Stimulated activated CD4-positive, alpha-beta T cell treated with anti-CD3 and anti-CD28 coated beads, Interleukin-1b, Interleukin-23, amount 100 ng/mL, for 24 hours (primary cell): Measurements from ENCODE around the gene ZFYVE1.
"Not testable (repeated sequence)": the region's sequence is repeated elsewhere in the genome, so short reads cannot be mapped to it uniquely, and the experiment has no call there.

Experiments used
- DNase-seq, 4 experiments: peaks; one replicate each; pipeline ENCODE4 v3.0.0-alpha.2; 2020; ENCODE audit warnings: low read depth in 4 of 4, low spot score in 1 of 4

The ZFYVE1 gene

GRCh38 chr14:73003681-73004080 lies 23.2 kb downstream of the ZFYVE1 start:
- no peak for DNase-seq

GRCh38 chr14:73000073-73000472 lies 26.8 kb downstream of the ZFYVE1 start:
- no peak for DNase-seq

- no peak for DNase-seq
These were observed 27.6 kb downstream of the ZFYVE1 start for GRCh38 chr14:72999316-72999715.

GRCh38 chr14:72998252-72998903 lies 28.5 kb downstream of the ZFYVE1 start:
- no peak for DNase-seq

GRCh38 chr14:72996916-72997315 lies 30.0 kb downstream of the ZFYVE1 start:
- no peak for DNase-seq

GRCh38 chr14:72990171-72990570 lies 36.7 kb downstream of the ZFYVE1 start:
- DNase-seq, result no peak

GRCh38 chr14:72986857-72987256 lies 40.0 kb downstream of the ZFYVE1 start:
- no peak for DNase-seq

- DNase-seq, result no peak
These were observed 40.7 kb downstream of the ZFYVE1 start for GRCh38 chr14:72986214-72986613.

GRCh38 chr14:72982146-72982708 lies 44.7 kb downstream of the ZFYVE1 start:
- no peak for DNase-seq

GRCh38 chr14:72980863-72981262 lies 46.0 kb downstream of the ZFYVE1 start:
- no peak for DNase-seq

- DNase-seq, result no peak
These were observed 48.0 kb downstream of the ZFYVE1 start for GRCh38 chr14:72978856-72979255.

GRCh38 chr14:72975770-72976169 lies 51.1 kb downstream of the ZFYVE1 start:
- DNase-seq, result no peak

- no peak for DNase-seq
These were observed 52.2 kb downstream of the ZFYVE1 start for GRCh38 chr14:72974661-72975060.

- DNase-seq, result no peak
These were observed 56.0 kb downstream of the ZFYVE1 start for GRCh38 chr14:72970824-72971434.

- DNase-seq, result no peak
These were observed 56.8 kb downstream of the ZFYVE1 start for GRCh38 chr14:72970058-72970630.

- DNase-seq, result no peak
These were observed 58.6 kb downstream of the ZFYVE1 start for GRCh38 chr14:72968316-72968715.

- DNase-seq, result no peak
These were observed 60.9 kb downstream of the ZFYVE1 start for GRCh38 chr14:72966038-72966437.

GRCh38 chr14:72965249-72965648 lies 61.7 kb downstream of the ZFYVE1 start:
- DNase-seq, result no peak

GRCh38 chr14:72962829-72963312 lies 64.0 kb downstream of the ZFYVE1 start:
- DNase-seq, result no peak

- DNase-seq, result not testable (repeated sequence)
These were observed 64.6 kb downstream of the ZFYVE1 start for GRCh38 chr14:72962336-72962754.

- no peak for DNase-seq
These were observed 65.1 kb downstream of the ZFYVE1 start for GRCh38 chr14:72961579-72962335.
